Stomach (tissue), 4 donors: Measurements from ENCODE around the gene NTS.

Experiments used
- CTCF ChIP-seq, 7 experiments: fragments of 450-650 bp in 4 of 7; fragments of 200-600 bp in 3 of 7; sonication (generic) in 3 of 7; IDR thresholded peaks; one replicate each; pipeline ENCODE4 v1.5.1; 2016 to 2019; ENCODE audit warnings: antibody characterized with exemption in 7 of 7, control low read depth in 2 of 7, mild to moderate bottlenecking in 1 of 7
- EP300 ChIP-seq: sonication (generic); formaldehyde crosslinking; IDR thresholded peaks from one replicate; pipeline ENCODE4 v1.6.1; 2017; ENCODE audit warnings: antibody characterized with exemption
- POLR2AphosphoS5 ChIP-seq, 3 donors: sonication (generic); formaldehyde crosslinking; IDR thresholded peaks; one replicate each; pipeline ENCODE4 v1.6.1; 2016; ENCODE audit warnings: antibody characterized with exemption in 3 of 3

GRCh38 chr12:85894653-85895052 is 20.6 kb downstream of the NTS start:
- no peak for TF ChIP-seq CTCF (IDR thresholded peaks at IDR 0.05)
- TF ChIP-seq POLR2AphosphoS5 (IDR thresholded peaks at IDR 0.05) = no peak
- no peak for TF ChIP-seq EP300
